Liver (tissue), 9 donors: ENCODE data around the gene VAV3. TPM values are rescaled to one million over a fixed set of nuclear protein-coding genes. Genes with fewer than 3 reads are reported as not detected.

ENCODE experiments used
- DNase-seq: peaks from one replicate; pipeline ENCODE4 v3.0.0-alpha.2; 2017; ENCODE audit warnings: low spot score
- H3K27ac ChIP-seq, 2 donors: one replicate each; pipeline ENCODE4 v1.7.0; 2013; ENCODE audit warnings: inconsistent platforms in 2 of 2, low read length in 2 of 2, control low read depth in 1 of 2, low read depth in 1 of 2, mild to moderate bottlenecking in 1 of 2
- H3K27me3 ChIP-seq, 4 donors: one replicate each; pipeline versions ENCODE4 v1.6.1 to v1.7.0; 2013; ENCODE audit warnings: low read length in 3 of 4, inconsistent platforms in 1 of 4, mild to moderate bottlenecking in 1 of 4, moderate library complexity in 1 of 4; ENCODE audit not compliant: control insufficient read depth in 4 of 4, insufficient read depth in 4 of 4
- H3K36me3 ChIP-seq, 4 donors: one replicate each; pipeline versions ENCODE4 v1.6.1 to v1.7.0; 2013; ENCODE audit warnings: low read length in 3 of 4, mild to moderate bottlenecking in 3 of 4, low read depth in 1 of 4, moderate library complexity in 1 of 4; ENCODE audit not compliant: control insufficient read depth in 4 of 4, insufficient read depth in 3 of 4
- H3K4me1 ChIP-seq, 4 donors: one replicate each; pipeline versions ENCODE4 v1.6.1 to v1.7.0; 2013; ENCODE audit warnings: low read length in 3 of 4, mild to moderate bottlenecking in 3 of 4, moderate library complexity in 1 of 4; ENCODE audit not compliant: control insufficient read depth in 4 of 4, insufficient read depth in 4 of 4
- H3K4me3 ChIP-seq, 3 donors: one replicate each; pipeline versions ENCODE4 v1.6.1 to v1.7.0; 2013; ENCODE audit warnings: low read length in 3 of 3, control low read depth in 1 of 3, low read depth in 1 of 3, mild to moderate bottlenecking in 1 of 3
- H3K9ac ChIP-seq, 2 donors: one replicate each; pipeline ENCODE4 v1.7.0; 2013; ENCODE audit warnings: low read length in 2 of 2, mild to moderate bottlenecking in 2 of 2, moderate library complexity in 2 of 2, control low read depth in 1 of 2, low read depth in 1 of 2
- H3K9me3 ChIP-seq, 4 donors: one replicate each; pipeline versions ENCODE4 v1.6.1 to v1.7.0; 2013; ENCODE audit warnings: low read length in 3 of 4; ENCODE audit not compliant: control insufficient read depth in 4 of 4
- ATF3 ChIP-seq: IDR thresholded peaks from 2 replicates; pipeline ENCODE4 v1.6.1; 2016; ENCODE audit warnings: antibody characterized with exemption
- CTCF ChIP-seq: fragments of 150-350 bp; IDR thresholded peaks from 2 replicates; pipeline ENCODE4 v1.5.1; 2017; ENCODE audit warnings: improper control_type of control experiment, low read depth, low read length; ENCODE audit not compliant: missing input control
- EGR1 ChIP-seq, 2 donors: IDR thresholded peaks; 2 replicates each; pipeline ENCODE4 v1.6.1; 2016 to 2018; ENCODE audit warnings: antibody characterized with exemption in 2 of 2, low read depth in 2 of 2
- FOXA1 ChIP-seq: IDR thresholded peaks from 2 replicates; pipeline ENCODE4 v1.6.1; 2016; ENCODE audit warnings: antibody characterized with exemption
- FOXA2 ChIP-seq: IDR thresholded peaks from 2 replicates; pipeline ENCODE4 v1.6.1; 2016; ENCODE audit warnings: antibody characterized with exemption
- GABPA ChIP-seq, 2 donors: IDR thresholded peaks in 1 of 2; conservative IDR thresholded peaks in 1 of 2; 2 replicates each; pipeline ENCODE4 v1.6.1; 2016; ENCODE audit warnings: antibody characterized with exemption in 2 of 2, mild to moderate bottlenecking in 1 of 2, moderate library complexity in 1 of 2
- HNF4A ChIP-seq, 2 donors: conservative IDR thresholded peaks; 2 replicates each; pipeline ENCODE4 v1.6.1; 2016; ENCODE audit warnings: antibody characterized with exemption in 2 of 2, mild to moderate bottlenecking in 2 of 2
- HNF4G ChIP-seq: IDR thresholded peaks from 2 replicates; pipeline ENCODE4 v1.6.1; 2016; ENCODE audit warnings: antibody characterized with exemption
- JUND ChIP-seq, 2 donors: IDR thresholded peaks; 2 replicates each; pipeline ENCODE4 v1.6.1; 2016; ENCODE audit warnings: antibody characterized with exemption in 2 of 2
- MAX ChIP-seq: IDR thresholded peaks from 2 replicates; pipeline ENCODE4 v1.6.1; 2016; ENCODE audit warnings: antibody characterized with exemption
- NR2F2 ChIP-seq: IDR thresholded peaks from 2 replicates; pipeline ENCODE4 v1.6.1; 2016; ENCODE audit warnings: antibody characterized with exemption
- RAD21 ChIP-seq, 2 donors: IDR thresholded peaks; 2 replicates each; pipeline ENCODE4 v1.6.1; 2016; ENCODE audit warnings: antibody characterized with exemption in 2 of 2, mild to moderate bottlenecking in 2 of 2
- REST ChIP-seq: IDR thresholded peaks from 2 replicates; pipeline ENCODE4 v1.6.1; 2016; ENCODE audit warnings: antibody characterized with exemption, mild to moderate bottlenecking
- RXRA ChIP-seq, 2 donors: IDR thresholded peaks; 2 replicates each; pipeline ENCODE4 v1.6.1; 2017 to 2018; ENCODE audit warnings: antibody characterized with exemption in 2 of 2, mild to moderate bottlenecking in 1 of 2
- SP1 ChIP-seq: IDR thresholded peaks from 2 replicates; pipeline ENCODE4 v1.6.1; 2018; ENCODE audit warnings: antibody characterized with exemption, mild to moderate bottlenecking
- TAF1 ChIP-seq: conservative IDR thresholded peaks from 2 replicates; pipeline ENCODE4 v1.6.1; 2016; ENCODE audit warnings: antibody characterized with exemption, mild to moderate bottlenecking
- YY1 ChIP-seq: IDR thresholded peaks from 2 replicates; pipeline ENCODE4 v1.6.1; 2016; ENCODE audit warnings: antibody characterized with exemption, mild to moderate bottlenecking
- ZBTB33 ChIP-seq: IDR thresholded peaks from 2 replicates; pipeline ENCODE4 v1.6.1; 2016; ENCODE audit warnings: antibody characterized with exemption
- WGBS: extraction: QIAGEN DNeasy Blood & Tissue Kit; methylation state at CpG from one replicate; pipeline ENCODE4 v1.1.7; 2013; 5-methylcytosine and 5-hydroxymethylcytosine counted together
- polyA plus RNA-seq, 2 donors: library from polyadenylated mRNA; stranded (reverse) in 1 of 2; unstranded in 1 of 2; fragments of 200-250 nt in 1 of 2; fragments of >200 nt in 1 of 2; fragmentation: Nextera tagmentation in 1 of 2; extraction: Ambion mirVana in 1 of 2; gene quantifications; one replicate each; pipeline versions ENCODE4 v1.2.1 to v1.2.3, GENCODE V29; 2013 to 2015
- total RNA-seq, 2 donors: library from RNA; depleted of rRNA; stranded (reverse); fragments of >200 nt; gene quantifications; one replicate each; pipeline ENCODE4 v1.2.3, GENCODE V29; 2014
- donor health status: healthy.
- donor health status: healthy.
- donor health status: healthy.
- donor health status: healthy.
- donor health status: healthy.

The VAV3 gene
- total and polyA plus RNA-seq, 4 donors: 0.46 to 4.8 (median 2.7) TPM

- Histone ChIP-seq H3K9ac (no peak overlapping the region), H3K4me3 (no peak overlapping the region), H3K9me3 (no peaks in the 10 kb centered on the region), H3K4me1 (no peaks in the 10 kb centered on the region), H3K36me3 (no peaks in the 10 kb centered on the region), H3K27me3 (no peaks in the 10 kb centered on the region), H3K27ac (no peak overlapping the region)
- 69% methylated on average over 5 of the region's 5 CpGs for WGBS
- TF ChIP-seq YY1 (no peak), EGR1 (IDR thresholded peaks at IDR 0.05; ENCODE audit: low read depth in 2 of 2) (no peak), ATF3 (no peak), FOXA2 (no peak), TAF1 (no peak), CTCF (no peak), SP1 (no peak), RAD21 (IDR thresholded peaks at IDR 0.05) (no peak), MAX (no peak), REST (no peak), FOXA1 (no peak), RXRA (IDR thresholded peaks at IDR 0.05) (no peak), JUND (IDR thresholded peaks at IDR 0.05) (no peak), GABPA (IDR thresholded peaks at IDR 0.05 in 1 of 2, conservative IDR thresholded peaks at IDR 0.05 in 1 of 2) (no peak), HNF4A (conservative IDR thresholded peaks at IDR 0.05) (no peak), HNF4G (no peak), NR2F2 (no peak), ZBTB33 (no peak)
- DNase-seq: no peak
Measured at GRCh38 chr1:107664982-107665925, 299.7 kb downstream of the VAV3 start.
